Stimulated activated CD4-positive, alpha-beta T cell treated with anti-CD3 and anti-CD28 coated beads, Interleukin-2, amount 100 ng/mL, for 4 hours (primary cell): ENCODE results near the gene XPC.
A peak's percentile ranks its signal among the peaks of the same experiment; 100 is the strongest.

Experiments used
- DNase-seq: peaks from one replicate; pipeline ENCODE4 v3.0.0-alpha.2; 2020; ENCODE audit warnings: low read depth

The XPC gene

DNA sequence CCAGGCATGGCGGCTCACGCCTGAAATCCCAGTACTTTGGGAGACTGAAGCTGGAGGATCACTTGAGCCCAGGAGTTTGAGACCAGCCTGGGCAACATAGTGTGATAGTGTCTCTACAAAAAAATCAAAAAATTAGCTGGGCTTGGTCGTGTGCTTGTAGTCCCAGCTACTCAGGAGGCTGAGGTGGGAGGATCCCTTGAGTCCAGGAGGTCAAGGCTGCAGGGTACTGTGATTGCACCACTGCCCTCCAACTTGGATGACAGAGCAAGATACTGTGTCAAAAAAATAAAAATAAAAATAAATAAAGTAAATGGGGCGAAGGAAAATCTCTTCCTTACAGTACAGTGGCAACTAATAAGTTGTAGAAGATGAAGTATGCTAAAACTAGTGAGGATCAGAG lies 29.8 kb upstream of the XPC start:
- DNase-seq: no peak

DNA sequence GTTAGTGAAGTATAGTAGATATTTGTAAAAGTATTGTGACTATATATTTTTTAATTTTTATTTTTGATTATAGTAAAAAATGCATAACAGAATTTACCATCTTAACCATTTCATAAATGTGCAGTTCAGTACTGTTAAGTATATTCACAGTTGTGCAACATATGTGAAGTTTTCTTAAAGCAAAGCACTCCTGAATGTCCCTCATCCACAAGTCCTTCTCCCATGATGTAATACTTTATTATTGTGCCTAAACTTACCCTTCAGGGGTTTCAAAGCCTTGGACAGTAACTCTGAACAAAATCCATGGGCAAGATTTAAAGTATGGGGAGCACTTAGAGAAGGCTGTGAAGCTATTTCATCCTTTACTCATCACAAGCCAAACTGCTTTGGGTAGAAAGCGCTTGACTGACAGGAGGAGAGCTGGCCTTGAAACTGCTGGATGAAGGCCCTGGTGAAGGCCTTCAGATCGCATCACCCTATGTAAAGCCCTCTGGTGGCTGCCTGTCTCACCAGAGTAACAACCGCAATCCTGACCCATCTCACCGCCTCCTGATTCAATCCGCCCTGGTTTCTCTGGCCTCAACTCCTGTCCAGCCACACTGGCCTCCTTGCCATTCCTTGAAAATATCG lies 28.3 kb upstream of the XPC start:
- no peak for DNase-seq

DNA sequence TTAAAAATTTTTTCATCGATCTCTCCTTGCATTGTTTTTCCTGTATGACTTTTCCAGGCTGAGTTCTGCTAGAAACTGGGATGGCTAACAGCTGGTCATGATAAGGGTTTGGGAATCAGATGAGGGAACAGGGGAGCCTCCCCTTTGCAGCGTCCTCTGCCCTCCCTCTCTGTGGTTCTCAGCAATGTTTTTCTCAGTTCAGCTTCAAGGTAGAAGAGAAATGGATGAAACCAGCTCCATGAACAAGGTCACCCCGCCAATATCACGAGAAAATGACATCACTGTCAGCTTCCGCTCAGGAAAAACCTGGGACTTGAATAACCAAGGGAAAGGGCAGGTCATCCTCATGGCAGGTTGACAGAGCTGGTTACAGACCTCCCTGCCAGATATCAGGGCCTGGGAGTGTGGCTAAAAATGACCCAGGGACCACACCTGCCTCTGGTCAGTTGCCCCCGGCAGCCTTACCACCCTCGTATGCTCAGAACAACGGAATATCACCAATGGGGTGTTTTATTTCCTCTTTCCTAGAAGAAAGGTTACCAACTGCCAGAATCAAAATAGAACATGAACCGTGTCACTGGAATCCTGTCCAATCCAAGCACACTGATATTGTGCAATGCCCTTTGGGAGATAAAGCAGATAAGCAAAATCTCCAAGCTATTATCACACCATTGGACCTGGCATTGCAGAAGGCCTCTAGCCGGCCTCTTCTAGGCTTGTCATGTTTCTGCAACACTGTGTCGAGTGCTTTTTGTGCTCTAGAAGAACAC lies 26.3 kb upstream of the XPC start:
- no peak for DNase-seq

DNA sequence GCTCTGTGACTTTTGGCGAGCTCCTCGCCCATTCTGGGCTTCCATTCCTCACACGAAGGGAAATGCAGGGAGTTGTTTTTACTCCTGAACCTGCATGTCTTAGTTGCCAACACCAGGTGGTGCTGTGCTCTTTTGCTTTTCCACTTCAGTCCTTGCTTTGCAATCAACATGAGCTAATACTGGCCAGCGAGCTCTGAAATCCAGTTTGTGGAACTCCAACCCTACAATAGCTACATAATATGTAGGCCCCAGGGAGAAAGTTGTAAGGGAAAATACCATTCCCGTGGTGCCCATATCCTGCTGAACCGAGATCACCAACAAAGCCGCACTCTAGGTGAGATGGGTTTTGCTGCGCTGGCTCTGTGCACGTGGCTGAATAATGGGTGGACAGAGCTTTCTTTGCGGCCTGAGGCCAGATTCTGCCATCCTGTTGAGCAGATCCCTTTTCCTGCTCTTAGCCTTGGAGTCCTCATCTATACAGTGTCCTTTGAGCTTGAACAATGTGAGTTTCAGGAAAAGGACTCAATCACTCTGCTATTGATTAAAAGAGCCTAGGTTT lies 25.2 kb upstream of the XPC start:
- DNase-seq: peak; percentile 8

- DNase-seq: no peak
Measured at GRCh38 chr3:14202874-14203520, 24.6 kb upstream of the XPC start.

DNA sequence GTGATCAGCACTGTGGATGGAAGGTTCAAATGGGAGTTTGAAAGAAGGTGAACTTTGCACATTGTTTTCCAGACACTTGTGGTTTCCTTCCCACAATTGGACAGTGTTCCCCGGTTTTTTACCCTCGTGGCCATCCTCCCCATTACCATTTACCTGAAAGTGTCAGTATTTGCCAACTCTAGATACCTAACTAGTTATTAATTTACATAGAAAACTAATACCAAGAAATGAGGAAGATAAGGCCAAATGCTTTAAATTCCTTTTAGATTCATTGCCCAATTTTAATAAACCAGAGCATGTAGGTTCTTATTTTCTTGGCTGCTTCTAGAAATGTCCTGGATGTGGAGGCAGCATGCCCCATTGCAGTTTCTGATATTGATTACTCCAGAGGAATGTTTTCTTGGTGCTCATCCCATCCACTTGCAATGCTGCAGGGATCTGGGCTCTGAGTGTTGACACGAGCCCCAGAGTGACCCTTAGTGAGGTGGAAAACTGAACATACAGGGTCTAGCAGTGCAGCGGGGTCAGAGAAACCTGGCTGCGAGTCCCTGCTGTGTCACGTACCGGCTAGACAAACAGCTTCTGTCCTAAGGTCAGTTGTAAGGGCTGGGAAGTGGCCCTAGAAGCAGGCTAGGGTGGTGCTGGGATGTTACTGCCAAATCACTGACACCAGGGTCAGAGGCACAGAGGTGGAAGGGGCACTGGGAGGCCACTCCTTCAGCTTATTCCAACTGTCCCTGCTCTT lies 23.7 kb upstream of the XPC start:
- no peak for DNase-seq

DNA sequence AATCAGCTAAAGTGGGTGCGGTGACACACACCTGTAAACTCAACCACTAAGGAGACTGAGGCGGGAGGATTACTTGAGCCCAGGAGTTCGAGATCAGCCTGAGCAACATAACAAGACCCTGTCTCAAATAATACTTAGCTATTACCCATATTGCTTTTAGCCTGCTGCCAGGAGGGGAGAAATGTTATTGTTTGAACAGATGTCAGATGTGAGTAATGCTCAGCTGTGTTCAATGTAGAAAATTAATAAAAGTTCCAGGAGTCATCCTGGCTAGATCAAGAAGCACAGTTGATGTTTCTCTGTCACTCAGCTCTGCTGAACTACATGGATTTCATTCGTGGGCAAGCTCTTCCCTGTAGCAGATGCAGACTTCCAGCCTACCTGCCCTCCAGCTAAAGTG lies 22.4 kb upstream of the XPC start:
- no peak for DNase-seq

- DNase-seq: no peak
Measured at GRCh38 chr3:14200276-14200675, 21.9 kb upstream of the XPC start.

- DNase-seq: no peak
Measured at GRCh38 chr3:14199641-14200040, 21.2 kb upstream of the XPC start.

DNA sequence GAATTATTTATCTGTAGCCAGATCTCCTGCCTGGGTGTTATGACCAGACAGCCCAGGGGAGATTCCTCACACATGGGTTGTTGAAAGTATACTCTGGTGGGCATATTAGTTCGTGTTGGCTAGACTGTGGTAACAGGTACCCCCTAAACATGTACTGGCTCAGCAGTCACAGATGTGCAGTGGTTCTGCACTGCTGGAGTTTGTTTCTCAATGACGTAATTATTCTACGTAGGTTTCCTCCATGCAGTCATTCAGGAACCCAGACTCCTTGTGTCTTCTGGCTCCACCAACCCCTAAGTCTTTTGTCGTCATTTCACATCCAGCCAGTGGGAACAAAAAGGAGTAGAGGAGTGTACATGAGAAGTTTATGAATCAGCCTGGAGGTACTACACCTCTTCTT lies 16.5 kb upstream of the XPC start:
- no peak for DNase-seq

DNA sequence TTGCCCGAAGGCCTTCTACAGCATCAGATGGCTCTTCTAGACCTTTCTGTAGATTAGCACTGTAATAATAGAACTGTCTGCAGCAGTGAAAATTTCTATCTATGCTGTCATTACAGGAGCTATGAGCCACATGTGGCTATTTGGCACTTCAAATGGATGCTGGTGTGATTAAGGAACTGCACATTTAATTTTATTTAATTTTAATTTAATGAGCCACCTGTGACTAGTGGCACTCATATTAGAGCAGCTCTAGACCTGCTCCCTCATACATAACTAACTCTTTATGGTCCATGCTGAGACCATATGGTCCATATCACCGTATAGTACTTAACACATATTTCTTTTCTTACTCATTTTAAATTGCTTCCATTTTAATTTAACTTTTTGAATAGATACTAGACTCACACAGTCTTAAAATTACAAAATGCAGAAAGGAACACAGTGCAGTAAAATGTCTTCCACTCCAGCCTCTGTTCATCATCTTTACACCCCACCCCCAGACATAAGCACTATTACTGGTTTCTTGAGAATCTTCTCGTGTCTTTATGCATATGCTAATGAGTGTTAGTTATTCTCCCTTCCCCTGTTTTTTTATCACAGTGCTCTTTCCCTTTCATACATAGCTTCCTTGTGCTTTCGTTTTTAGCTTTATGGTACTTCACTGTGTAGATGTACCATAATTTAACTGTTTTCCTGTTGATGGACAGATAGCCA lies 9.8 kb upstream of the XPC start:
- DNase-seq: no peak

GRCh38 chr3:14186854-14187458 lies 8.6 kb upstream of the XPC start:
- no peak for DNase-seq

DNA sequence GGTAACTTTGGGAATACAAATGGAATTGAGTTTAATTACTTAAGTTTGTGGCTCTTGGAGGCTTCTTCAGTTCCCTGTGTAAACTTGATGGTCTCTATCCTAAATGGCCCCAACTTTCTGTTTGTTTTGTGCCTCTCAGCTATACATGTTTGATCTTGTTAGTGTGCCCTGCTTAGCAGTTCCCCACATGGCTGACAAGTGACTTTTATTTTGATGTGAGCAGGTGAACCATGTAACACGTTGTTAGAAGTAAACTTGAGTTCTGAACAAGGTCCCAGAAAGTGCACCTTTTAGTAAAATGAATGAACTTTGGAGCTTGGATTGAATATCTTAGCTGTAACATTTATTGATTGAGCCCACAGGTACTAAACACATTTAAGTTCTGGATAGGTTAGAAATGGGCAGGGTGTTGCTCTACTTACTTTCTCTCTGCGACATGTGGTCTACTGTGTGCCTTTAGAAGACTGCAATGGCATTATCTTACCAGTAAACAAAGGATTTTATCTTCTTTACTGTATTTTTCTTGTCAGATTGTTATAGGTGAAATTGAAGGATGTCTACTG lies 4.7 kb upstream of the XPC start:
- no peak for DNase-seq

DNA sequence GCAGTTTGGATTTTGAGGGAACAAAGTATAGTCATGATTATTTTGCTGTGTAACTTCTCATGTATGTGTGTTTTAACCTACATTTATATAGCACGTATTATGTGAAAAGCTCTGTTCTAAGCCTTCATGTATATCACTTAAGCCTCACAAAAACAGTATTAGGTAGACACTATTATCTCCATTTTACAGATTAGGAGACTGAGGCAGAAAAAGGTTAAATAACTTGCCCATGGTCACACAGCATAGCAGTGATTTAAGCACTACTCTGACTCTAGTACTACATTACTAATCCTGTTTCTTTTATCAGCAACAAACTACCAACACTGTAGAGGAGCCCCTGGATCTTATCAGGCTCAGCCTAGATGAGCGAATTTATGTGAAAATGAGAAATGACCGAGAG lies 2.9 kb upstream of the XPC start:
- DNase-seq: no peak

DNA sequence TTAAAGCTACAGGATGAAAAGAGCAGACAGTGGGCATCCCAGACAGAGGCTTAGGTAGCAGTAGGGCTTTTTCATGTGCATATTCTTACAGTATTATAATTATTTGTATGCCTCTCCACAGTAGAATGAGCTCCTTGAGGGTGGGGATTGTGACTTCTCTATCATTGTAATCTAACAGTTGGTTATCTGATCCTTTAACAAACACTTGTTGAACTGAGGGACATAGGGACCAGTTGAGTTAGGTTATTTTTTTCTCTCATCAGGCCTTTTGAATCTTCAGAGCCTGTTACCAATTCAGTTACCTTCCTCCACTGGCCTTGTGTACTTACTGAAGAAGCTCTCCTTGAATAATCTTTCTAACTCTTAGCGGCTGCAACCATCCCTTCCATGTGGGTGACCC lies 1.4 kb upstream of the XPC start:
- DNase-seq: no peak

DNA sequence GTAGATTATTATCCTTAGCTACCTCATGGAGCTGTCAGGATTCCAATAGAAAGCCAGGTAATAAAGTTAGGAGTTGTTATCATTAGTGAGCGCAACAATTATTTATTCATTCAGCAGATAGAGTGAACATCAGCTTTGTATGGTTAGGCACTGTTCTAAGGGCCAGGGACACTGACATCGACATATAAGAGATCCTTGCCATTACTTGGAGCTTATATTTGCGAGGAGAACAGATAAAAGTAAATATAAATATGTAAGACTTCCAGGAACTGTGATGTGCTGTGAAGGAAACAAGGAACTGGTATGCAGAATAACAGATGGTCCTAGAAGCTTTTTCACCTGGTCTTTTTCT lies 689 bp upstream of the XPC start:
- DNase-seq: no peak

DNA sequence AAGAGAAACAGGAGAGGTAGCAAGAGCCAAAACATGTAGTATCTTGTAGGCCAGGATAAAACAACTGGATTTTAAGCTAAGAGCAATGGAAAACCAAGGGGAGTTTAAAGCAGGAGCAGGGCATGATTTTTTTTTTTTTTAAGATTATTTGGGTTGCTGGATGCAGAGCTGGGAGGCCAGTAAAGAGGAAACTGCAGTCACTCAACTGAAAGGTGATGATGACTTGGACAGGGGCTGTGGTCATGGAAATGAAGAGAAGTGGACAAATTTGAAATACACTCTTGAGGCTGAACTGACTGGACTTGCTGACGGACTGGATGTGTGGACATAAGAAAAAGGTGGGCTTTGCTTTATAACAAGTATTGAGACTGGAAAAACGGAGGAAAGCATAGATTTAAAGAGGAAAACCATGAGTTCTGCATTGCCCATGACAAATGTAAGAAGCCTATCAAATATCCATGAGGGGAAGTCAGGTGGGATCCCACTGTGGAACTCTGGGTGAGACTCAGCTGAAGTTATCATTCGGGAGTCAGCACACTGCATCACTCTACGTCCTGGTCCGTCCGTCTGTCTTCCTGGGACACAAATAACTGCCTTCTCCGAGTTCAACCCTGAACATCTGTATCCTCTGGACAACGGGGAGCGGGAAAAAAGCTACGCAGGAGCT lies 688 bp downstream of the XPC start:
- no peak for DNase-seq

DNA sequence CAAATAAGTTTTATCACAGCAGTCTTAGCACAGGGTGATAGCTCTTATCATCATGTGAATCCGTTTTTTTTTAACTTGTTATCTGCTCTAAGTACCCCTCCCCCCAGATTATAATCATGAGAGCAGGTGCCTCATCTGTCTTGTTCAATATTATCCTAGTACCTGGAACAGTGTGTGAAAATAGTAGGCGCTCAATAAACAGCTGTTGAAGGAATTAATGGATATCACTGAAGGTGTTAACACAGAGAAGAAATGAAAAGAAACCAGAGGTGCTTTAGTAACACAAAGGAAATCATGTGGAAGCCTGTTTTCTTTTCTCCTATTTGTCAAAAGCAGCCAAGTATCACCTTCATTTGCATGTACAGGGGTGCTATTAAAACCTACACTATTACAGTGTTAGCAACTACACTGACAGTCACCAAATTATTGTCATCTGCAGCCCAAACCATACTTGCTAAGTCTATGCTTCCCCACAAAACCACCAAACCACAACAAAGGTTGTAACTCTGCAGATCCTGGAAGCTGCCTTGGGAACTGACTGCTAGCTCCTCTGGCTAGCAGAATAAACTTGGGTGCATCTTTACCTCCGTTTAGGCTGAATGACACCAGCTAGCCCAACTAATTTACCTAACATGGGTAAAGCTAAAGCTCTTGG lies 2.9 kb downstream of the XPC start:
- DNase-seq: peak; percentile 28

- no peak for DNase-seq
Measured at GRCh38 chr3:14174483-14174882, 3.9 kb downstream of the XPC start.

DNA sequence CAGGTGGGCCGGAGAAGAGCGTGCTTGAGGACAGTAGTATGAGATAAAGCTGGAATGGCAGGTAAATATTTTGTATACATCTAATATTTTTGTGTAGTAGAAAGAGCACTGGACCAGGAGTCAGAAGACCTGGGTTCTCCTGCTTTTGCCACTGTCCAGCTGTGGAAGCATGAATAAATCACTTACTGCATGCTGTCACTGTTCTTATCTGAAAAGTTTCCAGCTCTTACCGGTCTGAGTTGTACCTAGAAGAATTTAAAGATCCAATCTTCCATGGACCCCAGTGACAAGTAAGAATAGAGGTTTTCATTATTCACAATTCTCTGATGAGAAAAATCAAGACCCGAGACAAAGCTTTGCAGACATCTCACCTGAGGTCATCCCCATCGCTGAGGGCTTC lies 5.9 kb downstream of the XPC start:
- no peak for DNase-seq
